K562 (cell line): ENCODE results near the gene BANK1. TPM values are rescaled to one million over a fixed set of nuclear protein-coding genes. Genes with fewer than 3 reads are reported as not detected.

Experiments used
- ATAC-seq: fragments of 200-7000 bp; cut with Tn5 transposase; 3 replicates; pipeline ENCODE4 v1.9.1; 2020; ENCODE audit warnings: moderate library complexity
- BruUV-seq: library from RNA; stranded (reverse); fragments of 400-500 nt; replicated peaks from 2 replicates; lab custom pipeline; 2021; lab: Mats Ljungman, UMichigan
- CTCF ChIA-PET: fragments of 300-600 bp; formaldehyde crosslinking; extraction: SDS; loops from one replicate; lab custom pipeline; 2021; ENCODE audit warnings: low intra/inter-chr PET ratio; lab: Yijun Ruan, JAX
- POLR2A ChIA-PET: fragments of 300-600, 350-650 bp; sonication (Branson Sonifier 250); formaldehyde crosslinking; extraction: SDS; loops from one replicate; lab custom pipeline; 2021; ENCODE audit warnings: antibody characterized with exemption, inconsistent platforms; lab: Yijun Ruan, JAX
- DNase-seq, 4 experiments: peaks; one replicate each; pipeline versions ENCODE4 v3.0.0 to v3.0.0-alpha.2; 2011 to 2018; ENCODE audit warnings: low spot score in 3 of 4, mixed read lengths in 3 of 4; ENCODE audit errors: extremely low read depth in 1 of 4
- FAIRE-seq: peaks from 2 replicates; lab custom pipeline; 2011; peaks lifted over from hg19 to GRCh38; lab: Jason Lieb, UNC
- H2AFZ ChIP-seq: 2 replicates; pipeline ENCODE4 v1.6.0; 2011; ENCODE audit warnings: low read depth, low read length, control low read depth, inconsistent platforms
- H3K27ac ChIP-seq: fragments of 200-600 bp; 3 replicates; pipeline ENCODE4 v1.8.0; 2011; ENCODE audit warnings: low read depth, mild to moderate bottlenecking, control low read depth, inconsistent platforms, low read length, moderate library complexity, mixed read lengths; ENCODE audit errors: extremely low read depth
- H3K27me3 ChIP-seq, 2 experiments: fragments of 300-600 bp in 1 of 2; 2 replicates in 1 of 2; 3 replicates in 1 of 2; pipeline versions ENCODE4 v1.6.0 to v1.8.0; 2011; ENCODE audit warnings: inconsistent platforms in 2 of 2, low read length in 2 of 2, mild to moderate bottlenecking in 1 of 2, mixed read lengths in 1 of 2, moderate library complexity in 1 of 2; ENCODE audit not compliant: control insufficient read depth in 2 of 2, insufficient read depth in 2 of 2
- H3K36me3 ChIP-seq: fragments of 300-600 bp; 3 replicates; pipeline ENCODE4 v1.8.0; 2011; ENCODE audit warnings: mild to moderate bottlenecking, low read length, inconsistent platforms; ENCODE audit not compliant: control insufficient read depth, insufficient read depth
- H3K4me1 ChIP-seq, 2 experiments: fragments of 200-600 bp in 1 of 2; replicated peaks in 1 of 2; 2 replicates in 1 of 2; 3 replicates in 1 of 2; pipeline versions ENCODE4 v1.5.1 to v1.8.0; 2011; ENCODE audit warnings: inconsistent platforms in 2 of 2, low read length in 2 of 2, mild to moderate bottlenecking in 1 of 2, mixed read lengths in 1 of 2, moderate library complexity in 1 of 2; ENCODE audit not compliant: control insufficient read depth in 2 of 2, insufficient read depth in 2 of 2
- H3K4me2 ChIP-seq: 2 replicates; pipeline ENCODE4 v1.6.1; 2011; ENCODE audit warnings: low read length, control low read depth, inconsistent platforms, mixed read lengths; ENCODE audit not compliant: insufficient read depth
- H3K4me3 ChIP-seq: fragments of 200-600 bp; sonication (generic), shearing (Covaris generic); 2 replicates; pipeline ENCODE4 v1.5.1; 2016; ENCODE audit warnings: control low read depth, inconsistent platforms
- H3K79me2 ChIP-seq: fragments of 200-600 bp; 3 replicates; pipeline ENCODE4 v1.8.0; 2011; ENCODE audit warnings: low read length, inconsistent platforms; ENCODE audit not compliant: control insufficient read depth, insufficient read depth
- H3K9ac ChIP-seq, 2 experiments: 2 replicates each; pipeline versions ENCODE4 v1.6.0 to v1.6.1; 2011; ENCODE audit warnings: low read depth in 2 of 2, low read length in 2 of 2, control low read depth in 1 of 2, inconsistent platforms in 1 of 2, mild to moderate bottlenecking in 1 of 2, mixed read lengths in 1 of 2; ENCODE audit not compliant: insufficient read depth in 1 of 2
- H3K9me1 ChIP-seq: one replicate; pipeline ENCODE4 v1.6.0; 2011; ENCODE audit warnings: inconsistent platforms, mild to moderate bottlenecking, low read length, moderate library complexity; ENCODE audit not compliant: control insufficient read depth, insufficient read depth
- H3K9me3 ChIP-seq: replicated peaks from 2 replicates; pipeline ENCODE4 v1.5.1; 2011; ENCODE audit warnings: low read depth, low read length, inconsistent platforms; ENCODE audit not compliant: control insufficient read depth, insufficient read depth
- H4K20me1 ChIP-seq: replicated peaks from 2 replicates; pipeline ENCODE4 v1.6.1; 2011; ENCODE audit warnings: low read length, inconsistent platforms, mixed read lengths; ENCODE audit not compliant: control insufficient read depth, insufficient read depth
- ATF1 ChIP-seq, 2 experiments: fragments of 450-650 bp in 1 of 2; IDR thresholded peaks; 2 replicates each; pipeline ENCODE4 v1.6.1; 2016; ENCODE audit warnings: missing compliant biosample characterization in 1 of 2, missing genetic modification characterization in 1 of 2
- DACH1 ChIP-seq: fragments of 450-650 bp; IDR thresholded peaks from 2 replicates; pipeline ENCODE4 v1.6.1; 2018; ENCODE audit not compliant: partially characterized antibody
- DDX20 ChIP-seq: fragments of 450-650 bp; IDR thresholded peaks from 2 replicates; pipeline ENCODE4 v1.6.1; 2016; ENCODE audit warnings: missing genetic modification characterization, low read depth, mild to moderate bottlenecking, missing compliant biosample characterization, moderate library complexity
- DPF2 ChIP-seq: fragments of 450-650 bp; IDR thresholded peaks from 2 replicates; pipeline ENCODE4 v1.6.1; 2016
- FOS ChIP-seq: IDR thresholded peaks from 3 replicates; pipeline ENCODE4 v1.6.1; 2011; ENCODE audit not compliant: insufficient read length; ENCODE audit errors: extremely low read depth
- GTF2E2 ChIP-seq: fragments of 200-800 bp; sonication (Bioruptor generic); IDR thresholded peaks from 2 replicates; pipeline ENCODE4 v1.6.1; 2016; ENCODE audit warnings: missing genetic modification characterization, missing compliant biosample characterization
- NFRKB ChIP-seq: fragments of 450-650 bp; IDR thresholded peaks from 2 replicates; pipeline ENCODE4 v1.6.1; 2016; ENCODE audit warnings: low read depth
- PKNOX1 ChIP-seq: fragments of 450-650 bp; IDR thresholded peaks from 2 replicates; pipeline ENCODE4 v1.6.1; 2016
- RHOXF2B ChIP-seq: fragments of 250-450 bp; sonication (Bioruptor Pico); conservative IDR thresholded peaks from 2 replicates; pipeline ENCODE4 v1.5.1; 2021
- SMARCE1 ChIP-seq: fragments of 450-650 bp; IDR thresholded peaks from 2 replicates; pipeline ENCODE4 v1.7.1; 2016; ENCODE audit warnings: mild to moderate bottlenecking
- TEAD4 ChIP-seq, 2 experiments: sonication (generic) in 1 of 2; formaldehyde crosslinking in 1 of 2; IDR thresholded peaks; 2 replicates each; pipeline versions ENCODE4 v1.6.1 to v1.8.0; 2012 to 2022; ENCODE audit warnings: borderline replicate concordance in 1 of 2, inconsistent platforms in 1 of 2, low read length in 1 of 2, mild to moderate bottlenecking in 1 of 2, missing genetic modification reagents in 1 of 2
- WGBS: fragments of 100-300 bp; shearing (Covaris generic); methylation state at CpG from one replicate; pipeline ENCODE4 v1.1.6; 2016; ENCODE audit warnings: low coverage, mixed read lengths; ENCODE audit not compliant: insufficient coverage; ENCODE audit errors: missing lambda C conversion rate; 5-methylcytosine and 5-hydroxymethylcytosine counted together
- in situ Hi-C: fragments of 300-500 bp; cut with MboI; formaldehyde crosslinking; loops from 4 replicates; pipeline ENCODE4 v1.15.0; 2018; ENCODE audit warnings: inconsistent platforms, mixed read lengths
- intact Hi-C: fragments of 100-400 bp; cut with micrococcal nuclease; formaldehyde crosslinking; loops from 2 replicates; pipeline ENCODE4 v1.14.2; 2022
- polyA plus RNA-seq, 8 experiments: library from polyadenylated mRNA; depleted of rRNA in 4 of 8; stranded (reverse) in 5 of 8; unstranded in 3 of 8; fragments of >200 nt; fragmentation: Nextera tagmentation in 2 of 8; fragmentation: Illumina TruSeq in 1 of 8; extraction: Ambion mirVana in 2 of 8; extraction: Trizol in 1 of 8; gene quantifications; 2 replicates each; pipeline versions ENCODE4 v1.2.1 to v1.2.3, GENCODE V29; 2011 to 2014; ENCODE audit warnings: inconsistent platforms in 1 of 8, missing spikeins in 1 of 8
- total RNA-seq, 7 experiments: library from RNA; depleted of rRNA in 6 of 7; stranded (reverse); fragments of >200 nt in 6 of 7; fragmentation: Illumina TruSeq in 2 of 7; extraction: Trizol in 2 of 7; gene quantifications; 2 replicates each; pipeline versions ENCODE4 v1.2.1 to v1.2.3, GENCODE V29; 2011 to 2021; ENCODE audit warnings: low replicate concordance in 1 of 7
- TF ChIP-seq, protein P1 (sequence below): fragments of 450-650 bp; formaldehyde crosslinking; IDR thresholded peaks from 2 replicates; pipeline ENCODE4 v1.4.0; 2020; ENCODE audit warnings: mild to moderate bottlenecking
- TF ChIP-seq, protein P2 (sequence below): fragments of 250-450 bp; sonication (Bioruptor Pico); IDR thresholded peaks from 2 replicates; pipeline ENCODE4 v1.5.0; 2021; ENCODE audit warnings: mild to moderate bottlenecking, borderline replicate concordance

The BANK1 gene
- total and polyA plus RNA-seq, 9 of the 15 experiments (the other 6 are each of a cell fraction or from before 2014, with no cell fraction given), result not detected

GRCh38 chr4:101973361-101973760 is 182.8 kb downstream of the BANK1 start:
- no peak for TF ChIP-seq GTF2E2 (tag)
- no peak for TF ChIP-seq DPF2
- TF ChIP-seq, all 486 proteins: peak for 0
- in situ Hi-C loops, result no loop called here

GRCh38 chr4:101977076-101977475 is 186.5 kb downstream of the BANK1 start:
- no peaks in the 10 kb centered on the region for H3K27me3 ChIP-seq
- CTCF ChIA-PET, result no interaction called here
- H3K36me3 ChIP-seq, result no peaks in the 10 kb centered on the region
- in situ Hi-C loops, result no loop called here
- H2AFZ ChIP-seq, result no peak overlapping the region
- no peak for ATAC-seq
- no peaks in the 10 kb centered on the region for H4K20me1 ChIP-seq
- H3K4me1 ChIP-seq, result no peaks in the 10 kb centered on the region
- 0% methylated on average over 2 of the region's 2 CpGs for WGBS
- FAIRE-seq, result no peak
- POLR2A ChIA-PET, result no interaction called here
- DNase-seq, result no peak
- no peaks in the 10 kb centered on the region; the same call in 1 of the 2 replicates for H3K9me3 ChIP-seq
- H3K27ac ChIP-seq, result no peak overlapping the region
- no peak overlapping the region for H3K9ac ChIP-seq
- intact Hi-C loops, result no loop called here
- no peaks in the 10 kb centered on the region for H3K9me1 ChIP-seq
- H3K4me3 ChIP-seq, result no peak overlapping the region
- no peaks in the 10 kb centered on the region for H3K79me2 ChIP-seq
- BruUV-seq, result no TSS peak
- H3K4me2 ChIP-seq, result no peak overlapping the region
- TF ChIP-seq ATF1 (CRISPR knock-in tag; IDR thresholded peaks at IDR 0.05), result no peak
- TF ChIP-seq ATF1 (tag; IDR thresholded peaks at IDR 0.05), result no peak
- TF ChIP-seq FOS, result no peak
- TF ChIP-seq TEAD4 (IDR thresholded peaks at IDR 0.05; ENCODE audit: low read length), result no peak
- no peak for TF ChIP-seq TEAD4 (CRISPR knock-in tag; IDR thresholded peaks at IDR 0.05; ENCODE audit: borderline replicate concordance)
- TF ChIP-seq, protein P1, sequence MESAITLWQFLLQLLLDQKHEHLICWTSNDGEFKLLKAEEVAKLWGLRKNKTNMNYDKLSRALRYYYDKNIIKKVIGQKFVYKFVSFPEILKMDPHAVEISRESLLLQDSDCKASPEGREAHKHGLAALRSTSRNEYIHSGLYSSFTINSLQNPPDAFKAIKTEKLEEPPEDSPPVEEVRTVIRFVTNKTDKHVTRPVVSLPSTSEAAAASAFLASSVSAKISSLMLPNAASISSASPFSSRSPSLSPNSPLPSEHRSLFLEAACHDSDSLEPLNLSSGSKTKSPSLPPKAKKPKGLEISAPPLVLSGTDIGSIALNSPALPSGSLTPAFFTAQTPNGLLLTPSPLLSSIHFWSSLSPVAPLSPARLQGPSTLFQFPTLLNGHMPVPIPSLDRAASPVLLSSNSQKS (CRISPR knock-in tag), result no peak
- no peak for TF ChIP-seq DDX20 (tag)
- TF ChIP-seq DACH1, result no peak
- no peak for TF ChIP-seq SMARCE1
- TF ChIP-seq, protein P2, sequence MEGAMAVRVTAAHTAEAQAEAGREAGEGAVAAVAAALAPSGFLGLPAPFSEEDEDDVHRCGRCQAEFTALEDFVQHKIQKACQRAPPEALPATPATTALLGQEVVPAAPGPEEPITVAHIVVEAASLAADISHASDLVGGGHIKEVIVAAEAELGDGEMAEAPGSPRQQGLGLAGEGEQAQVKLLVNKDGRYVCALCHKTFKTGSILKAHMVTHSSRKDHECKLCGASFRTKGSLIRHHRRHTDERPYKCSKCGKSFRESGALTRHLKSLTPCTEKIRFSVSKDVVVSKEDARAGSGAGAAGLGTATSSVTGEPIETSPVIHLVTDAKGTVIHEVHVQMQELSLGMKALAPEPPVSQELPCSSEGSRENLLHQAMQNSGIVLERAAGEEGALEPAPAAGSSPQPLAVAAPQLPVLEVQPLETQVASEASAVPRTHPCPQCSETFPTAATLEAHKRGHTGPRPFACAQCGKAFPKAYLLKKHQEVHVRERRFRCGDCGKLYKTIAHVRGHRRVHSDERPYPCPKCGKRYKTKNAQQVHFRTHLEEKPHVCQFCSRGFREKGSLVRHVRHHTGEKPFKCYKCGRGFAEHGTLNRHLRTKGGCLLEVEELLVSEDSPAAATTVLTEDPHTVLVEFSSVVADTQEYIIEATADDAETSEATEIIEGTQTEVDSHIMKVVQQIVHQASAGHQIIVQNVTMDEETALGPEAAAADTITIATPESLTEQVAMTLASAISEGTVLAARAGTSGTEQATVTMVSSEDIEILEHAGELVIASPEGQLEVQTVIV (CRISPR knock-in tag), result no peak
- no peak for TF ChIP-seq NFRKB
- no peak for TF ChIP-seq PKNOX1
- no peak for TF ChIP-seq RHOXF2B (CRISPR knock-in tag)

More at GRCh38 chr4:101973361-101973760, 182.8 kb downstream of the BANK1 start:
- Histone ChIP-seq H3K27ac (no peak overlapping the region), H4K20me1 (no peaks in the 10 kb centered on the region), H3K36me3 (no peaks in the 10 kb centered on the region), H3K4me1 (no peaks in the 10 kb centered on the region), H3K27me3 (no peaks in the 10 kb centered on the region), H3K9me1 (no peaks in the 10 kb centered on the region), H3K4me3 (no peak overlapping the region), H3K4me2 (no peak overlapping the region), H3K9ac (no peak overlapping the region), H3K79me2 (no peaks in the 10 kb centered on the region), H2AFZ (no peak overlapping the region), H3K9me3 (no peaks in the 10 kb centered on the region; the same call in 1 of the 2 replicates)
- intact Hi-C loops, result no loop called here
- FAIRE-seq (no peak), DNase-seq (no peak), ATAC-seq (no peak)
- ChIA-PET POLR2A (no interaction called here), CTCF (no interaction called here)
- WGBS, result 0% methylated on average over 1 of the region's 1 CpG
- BruUV-seq, result no TSS peak
